AG04450 (cell line): Measurements from ENCODE around the gene SEMA3G. TPM values are rescaled to one million over a fixed set of nuclear protein-coding genes. Genes with fewer than 3 reads are reported as not detected.

ENCODE experiments used
- CTCF ChIA-PET: fragments of 300-600, 350-600 bp; formaldehyde crosslinking; extraction: SDS; loops from one replicate; lab custom pipeline; 2022; ENCODE audit warnings: antibody characterized with exemption, inconsistent platforms; lab: Charles Lee
- POLR2A ChIA-PET: fragments of 350-600 bp; formaldehyde crosslinking; extraction: SDS; loops from one replicate; lab custom pipeline; 2021; ENCODE audit warnings: antibody characterized with exemption, inconsistent platforms; lab: Yijun Ruan, JAX
- DNase-seq: peaks from one replicate; pipeline ENCODE4 v3.0.0-alpha.2; 2011; ENCODE audit warnings: low read depth, low spot score
- H3K27ac ChIP-seq: one replicate; pipeline ENCODE4 v1.5.1; 2012; ENCODE audit warnings: low read depth, low read length, control low read depth
- H3K27me3 ChIP-seq: one replicate; pipeline ENCODE4 v1.6.0; 2012; ENCODE audit warnings: low read length; ENCODE audit not compliant: control insufficient read depth, insufficient read depth
- H3K4me3 ChIP-seq: 2 replicates; pipeline ENCODE4 v1.5.1; 2011; ENCODE audit warnings: mild to moderate bottlenecking, low read depth, low read length, control low read depth
- H3K9me3 ChIP-seq: 2 replicates; pipeline ENCODE4 v1.5.1; 2012; ENCODE audit warnings: low read length; ENCODE audit not compliant: control insufficient read depth, insufficient read depth
- CTCF ChIP-seq: IDR thresholded peaks from 2 replicates; pipeline ENCODE4 v1.5.1; 2011; ENCODE audit warnings: low read depth, low read length, control low read depth, inconsistent platforms
- polyA plus RNA-seq: library from polyadenylated mRNA; depleted of rRNA; stranded (reverse); fragments of >200 nt; gene quantifications from 2 replicates; pipeline ENCODE4 v1.2.3, GENCODE V29; 2011

SEMA3G gene
- polyA plus RNA-seq, 1 experiment, result not detected

DNA sequence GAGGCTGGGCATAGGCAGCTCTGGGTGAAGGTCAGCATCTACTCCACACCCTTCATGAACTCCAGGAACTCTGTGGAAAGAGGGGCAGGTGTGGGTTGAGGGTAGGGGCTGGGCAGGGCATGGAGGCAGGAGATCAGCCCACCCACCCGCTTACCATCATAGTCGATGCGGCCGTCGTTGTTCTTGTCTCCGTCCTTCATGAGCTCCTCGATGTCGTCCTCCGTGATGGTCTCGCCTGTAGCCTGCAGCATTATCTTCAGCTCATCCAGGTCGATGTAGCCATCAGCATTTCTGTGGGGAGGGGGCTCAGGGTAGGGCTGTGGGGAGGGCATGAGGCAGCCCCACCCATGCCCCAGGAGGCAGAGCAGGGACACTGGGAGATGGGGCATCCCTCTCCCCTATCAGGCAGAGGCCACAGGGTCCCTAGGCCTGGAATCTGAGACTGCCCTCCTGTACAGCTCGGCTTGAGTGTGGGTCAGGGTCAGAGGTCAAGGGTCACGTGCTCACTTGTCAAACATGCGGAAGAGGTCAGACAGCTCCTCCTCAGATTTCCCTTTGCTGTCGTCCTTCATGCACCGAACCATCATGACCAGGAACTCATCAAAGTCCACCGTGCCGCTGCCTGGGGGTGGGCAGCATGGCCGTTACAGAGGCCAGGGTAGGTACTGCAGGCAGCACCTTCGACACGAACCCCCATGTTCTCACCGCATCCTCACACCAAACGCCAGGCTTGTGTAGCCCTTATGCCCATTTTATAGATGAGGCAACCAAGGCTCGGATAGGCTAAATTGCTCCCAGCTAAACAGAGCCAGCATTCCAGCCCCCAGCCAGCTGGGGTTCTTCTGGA lies 6.6 kb upstream of the SEMA3G start:
- ChIA-PET CTCF (interaction anchor here (1.3 to 11.7 kb wide), 2 partner anchors 22 to 39 kb away, joined by 5 to 359 read pairs; no protein-coding TSS in a partner anchor), POLR2A (no interaction called here)
- no peak for DNase-seq
- H3K27me3 ChIP-seq, result no peaks in the 10 kb centered on the region
- peak; percentile 27 for TF ChIP-seq CTCF
- no peak overlapping the region for H3K4me3 ChIP-seq
- no peak overlapping the region for H3K27ac ChIP-seq
- H3K9me3 ChIP-seq, result no peaks in the 10 kb centered on the region

DNA sequence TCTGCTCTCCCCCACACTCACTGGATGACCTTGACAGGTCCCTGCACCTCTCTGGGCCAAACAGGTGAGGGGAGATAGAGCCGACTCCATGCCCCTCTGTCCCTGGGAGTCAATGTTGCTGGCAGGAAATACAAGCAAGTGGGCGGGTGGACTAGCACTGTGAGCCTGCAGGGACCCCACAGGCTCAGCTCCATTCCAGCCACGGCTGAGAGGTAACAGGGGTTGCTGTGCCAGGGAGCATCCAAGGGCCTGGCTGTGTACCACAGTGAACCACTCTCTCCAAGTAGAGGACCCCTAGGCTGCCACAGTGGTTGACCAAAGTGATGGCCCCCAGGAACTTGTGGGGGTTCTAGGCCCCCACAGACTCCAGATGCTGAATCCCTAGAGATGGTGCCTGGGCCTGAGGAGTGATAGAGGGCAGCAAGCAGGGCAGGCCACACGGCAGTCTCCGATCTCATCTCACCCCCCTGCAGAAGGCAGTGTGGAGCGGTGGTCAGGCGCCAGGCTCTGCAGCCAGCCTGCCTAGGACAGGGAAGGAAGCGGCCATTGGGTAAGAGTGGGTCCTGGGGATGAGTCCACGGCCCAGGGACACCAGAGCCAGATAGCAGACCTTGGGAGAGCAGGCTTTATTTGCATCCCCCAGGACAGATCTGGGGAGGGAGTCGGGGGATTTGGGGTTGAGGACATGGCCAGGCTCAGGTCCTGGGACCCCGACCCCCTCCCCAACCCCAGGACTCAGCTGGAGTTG lies 5.8 kb upstream of the SEMA3G start:
- no peak for DNase-seq
- no peak for TF ChIP-seq CTCF
- ChIA-PET POLR2A (no interaction called here), CTCF (interaction anchor here (1.3 to 11.7 kb wide), 2 partner anchors 22 to 38 kb away, joined by 5 to 359 read pairs; no protein-coding TSS in a partner anchor)
- no peaks in the 10 kb centered on the region for H3K27me3 ChIP-seq
- H3K4me3 ChIP-seq, result no peak overlapping the region
- H3K9me3 ChIP-seq, result no peaks in the 10 kb centered on the region
- no peak overlapping the region for H3K27ac ChIP-seq

DNA sequence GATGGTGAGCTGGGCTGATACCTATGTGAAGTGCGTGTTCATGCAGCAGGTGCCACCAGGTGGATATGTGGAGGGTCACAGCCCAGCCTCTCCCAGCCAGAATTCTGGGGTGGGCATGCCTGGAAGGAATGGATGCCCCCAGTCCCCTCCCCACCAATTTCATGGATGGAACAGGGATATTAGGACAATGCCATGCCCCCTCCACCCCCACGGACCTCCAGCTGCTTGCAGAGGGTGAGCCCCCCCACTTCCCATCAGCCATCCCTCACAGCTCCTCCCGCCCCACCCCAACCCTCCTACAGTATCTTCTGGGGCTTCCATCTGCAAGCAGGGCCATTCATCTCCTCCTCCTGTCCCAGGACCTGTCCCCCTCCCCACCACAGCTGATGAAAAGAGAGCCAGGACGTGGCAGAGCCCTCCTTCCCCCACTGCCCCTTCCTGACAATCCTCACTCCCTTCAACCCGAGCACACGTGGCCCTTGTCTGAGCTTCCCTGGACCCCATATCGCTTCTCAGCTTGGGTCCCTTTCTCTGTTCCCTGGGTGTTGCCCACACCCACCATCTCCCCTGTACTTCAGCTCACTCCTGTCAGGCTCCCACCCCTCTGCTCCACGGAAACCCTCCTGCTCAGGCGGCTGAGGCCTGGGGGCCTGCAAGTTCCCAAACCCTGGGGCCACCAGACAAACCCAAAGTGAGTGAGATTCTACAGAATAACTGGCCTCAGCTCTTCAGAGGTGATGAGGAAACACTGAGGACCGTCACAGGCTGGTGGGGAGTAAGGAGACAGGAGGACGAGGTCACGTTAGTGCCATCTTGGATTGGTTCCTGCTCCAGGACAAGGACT lies 2.8 kb upstream of the SEMA3G start:
- Histone ChIP-seq H3K4me3 (no peak overlapping the region), H3K27me3 (no peaks in the 10 kb centered on the region), H3K27ac (no peak overlapping the region), H3K9me3 (no peaks in the 10 kb centered on the region)
- POLR2A ChIA-PET, result interaction anchor here (1.2 kb wide), 1 partner anchor 21 kb away, joined by 4 read pairs; no protein-coding TSS in a partner anchor
- no peak for TF ChIP-seq CTCF
- no peak for DNase-seq
- CTCF ChIA-PET, result interaction anchor here (0.6 to 11.7 kb wide), 12 partner anchors 8 to 171 kb away, joined by 3 to 359 read pairs (median 4); no protein-coding TSS in a partner anchor

DNA sequence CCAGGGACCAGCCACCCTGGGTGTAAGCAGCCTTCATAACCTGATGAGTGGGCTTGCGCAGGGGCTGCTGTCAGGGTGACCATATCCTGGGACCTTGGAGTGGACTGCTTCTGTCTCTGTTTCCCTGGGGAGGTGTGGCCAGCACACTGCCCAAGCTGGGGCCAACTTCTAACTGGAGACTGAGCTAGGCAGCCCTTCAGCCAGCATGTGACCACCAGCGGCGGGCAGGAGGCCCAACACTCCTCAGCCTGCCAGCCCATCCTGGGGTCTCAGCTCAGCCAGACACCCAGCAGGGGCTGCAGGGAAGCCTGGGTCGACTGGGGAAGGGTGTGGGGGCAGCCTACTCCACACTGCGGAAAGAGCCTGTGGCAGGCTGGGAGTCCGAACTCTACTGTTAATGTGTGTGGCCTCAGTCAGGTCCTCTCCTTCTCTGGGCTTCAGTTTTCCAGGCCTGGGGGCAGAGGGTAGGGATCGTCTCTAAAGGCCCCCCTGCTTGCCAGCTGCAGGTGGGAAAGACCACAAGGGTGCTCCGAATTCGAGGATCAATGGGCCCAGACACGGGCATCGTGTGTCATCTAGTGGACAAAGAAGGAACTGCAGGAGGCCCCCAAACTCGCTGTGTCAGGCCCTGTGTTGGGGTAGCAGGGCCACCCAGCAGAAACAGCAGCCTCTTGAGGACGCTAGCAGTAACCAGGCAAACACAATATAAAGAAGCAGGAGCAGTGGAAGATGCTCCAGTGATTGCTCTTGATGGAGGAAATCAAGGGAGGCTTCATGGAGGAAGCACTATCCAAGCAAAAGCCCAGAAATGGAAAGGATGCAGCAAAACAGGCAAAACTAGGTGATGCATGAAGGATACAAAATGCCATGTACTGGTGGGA lies 2.0 kb upstream of the SEMA3G start:
- H3K27me3 ChIP-seq, result no peaks in the 10 kb centered on the region
- no peak overlapping the region for H3K4me3 ChIP-seq
- H3K27ac ChIP-seq, result no peak overlapping the region
- DNase-seq, result no peak
- ChIA-PET CTCF (interaction anchor here (0.8 to 11.7 kb wide), 11 partner anchors 8 to 226 kb away, joined by 3 to 359 read pairs (median 5); no protein-coding TSS in a partner anchor), POLR2A (no interaction called here)
- peak; percentile 100 for TF ChIP-seq CTCF
- H3K9me3 ChIP-seq, result no peaks in the 10 kb centered on the region
